Measurements from ENCODE around the gene ARHGDIG. TPM values are rescaled to one million over a fixed set of nuclear protein-coding genes. Genes with fewer than 3 reads are reported as not detected.

The ARHGDIG gene
- total RNA-seq, 1 experiment from 2014 or later, result not detected

GRCh38 chr16:317583-317982, 37.2 kb downstream of the ARHGDIG start:
- DNase-seq (ENCODE audit: unreplicated experiment), result no peak
- POLR2A ChIA-PET, result no interaction called here
- no peaks in the 10 kb centered on the region for H3K4me1 Mint-ChIP-seq (ENCODE audit: insufficient read depth, unreplicated experiment)
- CTCF ChIA-PET, result no interaction called here
- H3K27ac Mint-ChIP-seq (ENCODE audit: low read depth, unreplicated experiment), result no peak overlapping the region
- no peaks in the 10 kb centered on the region for H3K27me3 Mint-ChIP-seq (ENCODE audit: insufficient read depth, unreplicated experiment)
- intact Hi-C loops (cut with micrococcal nuclease), result no loop called here
- peaks cover 21% of the 10 kb centered on the region for H3K36me3 Mint-ChIP-seq (ENCODE audit: insufficient read depth, unreplicated experiment)
- BruUV-seq (replicated peaks), result no TSS peak
- no peak overlapping the region for H3K4me3 Mint-ChIP-seq (ENCODE audit: unreplicated experiment)
- no peaks in the 10 kb centered on the region for H3K9me3 Mint-ChIP-seq (ENCODE audit: unreplicated experiment)
- no peak for TF ChIP-seq CTCF (IDR thresholded peaks at IDR 0.05; ENCODE audit: unreplicated experiment)

GRCh38 chr16:318628-319027, 38.2 kb downstream of the ARHGDIG start:
- ChIA-PET CTCF (no interaction called here), POLR2A (no interaction called here)
- H3K4me3 Mint-ChIP-seq (ENCODE audit: unreplicated experiment), result no peak overlapping the region
- no peaks in the 10 kb centered on the region for H3K9me3 Mint-ChIP-seq (ENCODE audit: unreplicated experiment)
- H3K27ac Mint-ChIP-seq (ENCODE audit: low read depth, unreplicated experiment), result no peak overlapping the region
- no TSS peak for BruUV-seq (replicated peaks)
- peaks cover 21% of the 10 kb centered on the region for H3K36me3 Mint-ChIP-seq (ENCODE audit: insufficient read depth, unreplicated experiment)
- DNase-seq (ENCODE audit: unreplicated experiment), result no peak
- TF ChIP-seq CTCF (IDR thresholded peaks at IDR 0.05; ENCODE audit: unreplicated experiment), result no peak
- no peaks in the 10 kb centered on the region for H3K27me3 Mint-ChIP-seq (ENCODE audit: insufficient read depth, unreplicated experiment)
- intact Hi-C loops (cut with micrococcal nuclease), result no loop called here
- H3K4me1 Mint-ChIP-seq (ENCODE audit: insufficient read depth, unreplicated experiment), result no peaks in the 10 kb centered on the region

GRCh38 chr16:320206-320605, 39.8 kb downstream of the ARHGDIG start:
- Mint-ChIP-seq H3K4me3 (ENCODE audit: unreplicated experiment) (no peak overlapping the region), H3K36me3 (ENCODE audit: insufficient read depth, unreplicated experiment) (peaks cover 14% of the 10 kb centered on the region), H3K27ac (ENCODE audit: low read depth, unreplicated experiment) (no peak overlapping the region), H3K9me3 (ENCODE audit: unreplicated experiment) (no peaks in the 10 kb centered on the region), H3K4me1 (ENCODE audit: insufficient read depth, unreplicated experiment) (no peaks in the 10 kb centered on the region), H3K27me3 (ENCODE audit: insufficient read depth, unreplicated experiment) (no peaks in the 10 kb centered on the region)
- no peak for TF ChIP-seq CTCF (IDR thresholded peaks at IDR 0.05; ENCODE audit: unreplicated experiment)
- ChIA-PET POLR2A (interaction anchor here (0.9 kb wide), 1 partner anchor 17 kb away, joined by 3 read pairs; no protein-coding TSS in a partner anchor), CTCF (no interaction called here)
- intact Hi-C loops (cut with micrococcal nuclease), result no loop called here
- DNase-seq (ENCODE audit: unreplicated experiment), result no peak
- BruUV-seq (replicated peaks), result no TSS peak

GRCh38 chr16:321532-321931, 41.1 kb downstream of the ARHGDIG start:
- no peak overlapping the region for H3K4me3 Mint-ChIP-seq (ENCODE audit: unreplicated experiment)
- peaks cover 14% of the 10 kb centered on the region for H3K36me3 Mint-ChIP-seq (ENCODE audit: insufficient read depth, unreplicated experiment)
- H3K27ac Mint-ChIP-seq (ENCODE audit: low read depth, unreplicated experiment), result no peak overlapping the region
- no peak for DNase-seq (ENCODE audit: unreplicated experiment)
- CTCF ChIA-PET, result no interaction called here
- BruUV-seq (replicated peaks), result no TSS peak
- H3K9me3 Mint-ChIP-seq (ENCODE audit: unreplicated experiment), result no peaks in the 10 kb centered on the region
- POLR2A ChIA-PET, result no interaction called here
- intact Hi-C loops (cut with micrococcal nuclease), result no loop called here
- no peaks in the 10 kb centered on the region for H3K27me3 Mint-ChIP-seq (ENCODE audit: insufficient read depth, unreplicated experiment)
- H3K4me1 Mint-ChIP-seq (ENCODE audit: insufficient read depth, unreplicated experiment), result no peaks in the 10 kb centered on the region
- TF ChIP-seq CTCF (IDR thresholded peaks at IDR 0.05; ENCODE audit: unreplicated experiment), result no peak
